ENCODE measurements around the gene TUBA1C.

- TF ChIP-seq CTCF (IDR thresholded peaks at IDR 0.05 in 2 of 3, conservative IDR thresholded peaks at IDR 0.05 in 1 of 3; ENCODE audit: control insufficient read depth in 2 of 3, extremely low read depth in 1 of 3, insufficient read depth in 1 of 3, low read depth in 3 of 3, low read length in 3 of 3) = no peak
- TF ChIP-seq POLR2A (IDR thresholded peaks at IDR 0.05; ENCODE audit: low read depth, low read length) = no peak
- no peak for TF ChIP-seq SIN3A (IDR thresholded peaks at IDR 0.05; ENCODE audit: low read depth, low read length)
Measured at GRCh38 chr12:49230176-49230804, 34.6 kb upstream of the TUBA1C start.

Measured in GM12878 (cell line).